ENCODE measurements around the gene HS3ST4. TPM values are rescaled to one million over a fixed set of nuclear protein-coding genes. Genes with fewer than 3 reads are reported as not detected.
"Not testable (repeated sequence)": the region's sequence is repeated elsewhere in the genome, so short reads cannot be mapped to it uniquely, and the experiment has no call there.

Gene HS3ST4
- total RNA-seq, 1 donor from 2014 or later = 1.1 TPM

DNA sequence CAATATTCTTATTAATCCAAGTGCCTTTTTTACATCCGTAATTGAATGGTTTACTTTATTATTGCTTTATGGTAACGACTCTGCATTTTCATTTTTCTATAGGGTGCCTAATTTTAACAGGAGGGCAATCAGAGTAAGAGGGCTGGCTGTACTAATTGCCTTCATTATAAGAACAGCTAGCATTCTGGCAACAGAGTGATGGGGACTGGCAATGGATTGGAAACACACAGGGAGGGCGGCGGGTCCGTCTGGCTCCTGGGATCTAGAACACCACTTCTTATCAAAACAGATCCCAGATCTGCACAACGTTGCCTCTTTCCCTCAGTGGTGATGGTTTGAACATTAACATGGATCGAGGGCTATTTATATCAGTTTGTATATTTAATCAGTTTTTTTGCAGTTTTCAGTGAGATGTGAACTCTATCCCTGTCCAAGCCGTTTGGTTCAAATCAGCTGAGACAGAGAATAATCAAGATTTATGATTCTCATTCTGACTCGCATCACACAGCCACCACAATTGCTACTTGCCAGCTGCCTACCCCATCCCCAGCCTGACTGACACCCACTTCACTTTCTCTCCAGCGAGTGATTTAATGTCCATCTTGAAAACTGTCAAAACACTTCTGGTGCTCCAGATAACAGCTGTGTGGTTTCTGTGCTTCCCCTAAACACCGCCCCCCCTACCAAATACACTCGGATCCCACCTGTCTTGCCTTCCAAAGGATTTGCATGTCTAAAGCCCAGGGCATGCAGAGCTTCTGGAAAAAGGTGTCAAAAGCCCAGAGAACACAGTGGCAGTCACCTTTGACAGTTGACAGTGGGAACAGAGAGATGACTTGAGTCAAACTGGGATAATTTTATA is 327.9 kb downstream of the HS3ST4 start:
- Mint-ChIP-seq H3K36me3 (ENCODE audit: unreplicated experiment) (peaks cover 6% of the 10 kb centered on the region), H3K4me3 (ENCODE audit: unreplicated experiment) (no peak overlapping the region), H3K27me3 (ENCODE audit: unreplicated experiment) (peaks cover 6% of the 10 kb centered on the region), H3K4me1 (ENCODE audit: low read depth, unreplicated experiment) (peaks cover 6% of the 10 kb centered on the region), H3K9me3 (ENCODE audit: unreplicated experiment) (no peaks in the 10 kb centered on the region), H3K27ac (ENCODE audit: unreplicated experiment) (peak overlapping the region; percentile 9)
- TF ChIP-seq, protein P1, sequence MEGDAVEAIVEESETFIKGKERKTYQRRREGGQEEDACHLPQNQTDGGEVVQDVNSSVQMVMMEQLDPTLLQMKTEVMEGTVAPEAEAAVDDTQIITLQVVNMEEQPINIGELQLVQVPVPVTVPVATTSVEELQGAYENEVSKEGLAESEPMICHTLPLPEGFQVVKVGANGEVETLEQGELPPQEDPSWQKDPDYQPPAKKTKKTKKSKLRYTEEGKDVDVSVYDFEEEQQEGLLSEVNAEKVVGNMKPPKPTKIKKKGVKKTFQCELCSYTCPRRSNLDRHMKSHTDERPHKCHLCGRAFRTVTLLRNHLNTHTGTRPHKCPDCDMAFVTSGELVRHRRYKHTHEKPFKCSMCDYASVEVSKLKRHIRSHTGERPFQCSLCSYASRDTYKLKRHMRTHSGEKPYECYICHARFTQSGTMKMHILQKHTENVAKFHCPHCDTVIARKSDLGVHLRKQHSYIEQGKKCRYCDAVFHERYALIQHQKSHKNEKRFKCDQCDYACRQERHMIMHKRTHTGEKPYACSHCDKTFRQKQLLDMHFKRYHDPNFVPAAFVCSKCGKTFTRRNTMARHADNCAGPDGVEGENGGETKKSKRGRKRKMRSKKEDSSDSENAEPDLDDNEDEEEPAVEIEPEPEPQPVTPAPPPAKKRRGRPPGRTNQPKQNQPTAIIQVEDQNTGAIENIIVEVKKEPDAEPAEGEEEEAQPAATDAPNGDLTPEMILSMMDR (IDR thresholded peaks at IDR 0.05; ENCODE audit: partially characterized antibody, unreplicated experiment) = no peak
- DNase-seq = no peak

DNA sequence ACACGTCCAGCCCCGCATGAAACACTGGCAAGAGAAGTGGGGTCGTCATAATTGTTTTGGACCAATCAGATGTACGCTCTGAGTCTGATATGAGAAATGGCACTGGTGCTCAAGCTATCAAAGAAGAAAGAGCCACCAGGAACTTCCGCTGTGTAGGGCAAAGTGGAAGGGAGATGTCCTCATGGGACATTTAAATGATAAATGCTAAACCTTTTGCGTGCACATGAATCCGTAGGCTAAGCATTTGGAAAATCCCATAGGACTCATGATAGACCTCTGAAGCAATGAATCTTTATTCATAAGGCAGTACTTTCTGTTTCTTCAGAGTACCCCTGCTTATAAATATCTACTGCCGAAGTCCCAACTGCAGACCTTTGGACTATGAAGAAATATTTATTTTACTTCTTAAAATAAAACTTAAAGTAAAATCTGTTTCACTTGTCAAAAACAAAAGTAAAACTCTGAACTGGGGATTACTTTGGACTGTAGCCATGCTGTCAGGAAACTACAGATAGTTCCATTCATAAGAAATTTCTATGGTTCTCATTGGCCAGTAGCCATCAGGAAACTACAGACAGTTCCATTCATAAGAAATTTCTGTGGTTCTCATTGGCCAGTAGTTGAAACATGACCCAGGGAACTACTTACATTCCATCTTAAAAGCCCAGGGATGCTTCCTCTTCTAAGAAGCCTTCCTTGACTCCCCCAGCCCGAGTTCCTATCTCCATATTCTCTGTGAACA is 335.1 kb downstream of the HS3ST4 start:
- DNase-seq = no peak
- H3K4me1 Mint-ChIP-seq (ENCODE audit: low read depth, unreplicated experiment) = no peaks in the 10 kb centered on the region
- H3K9me3 Mint-ChIP-seq (ENCODE audit: unreplicated experiment) = no peaks in the 10 kb centered on the region
- H3K27ac Mint-ChIP-seq (ENCODE audit: unreplicated experiment) = no peak overlapping the region
- TF ChIP-seq, protein P1 (IDR thresholded peaks at IDR 0.05; ENCODE audit: partially characterized antibody, unreplicated experiment) = no peak
- H3K4me3 Mint-ChIP-seq (ENCODE audit: unreplicated experiment) = no peak overlapping the region
- no peaks in the 10 kb centered on the region for H3K36me3 Mint-ChIP-seq (ENCODE audit: unreplicated experiment)
- no peaks in the 10 kb centered on the region for H3K27me3 Mint-ChIP-seq (ENCODE audit: unreplicated experiment)

DNA sequence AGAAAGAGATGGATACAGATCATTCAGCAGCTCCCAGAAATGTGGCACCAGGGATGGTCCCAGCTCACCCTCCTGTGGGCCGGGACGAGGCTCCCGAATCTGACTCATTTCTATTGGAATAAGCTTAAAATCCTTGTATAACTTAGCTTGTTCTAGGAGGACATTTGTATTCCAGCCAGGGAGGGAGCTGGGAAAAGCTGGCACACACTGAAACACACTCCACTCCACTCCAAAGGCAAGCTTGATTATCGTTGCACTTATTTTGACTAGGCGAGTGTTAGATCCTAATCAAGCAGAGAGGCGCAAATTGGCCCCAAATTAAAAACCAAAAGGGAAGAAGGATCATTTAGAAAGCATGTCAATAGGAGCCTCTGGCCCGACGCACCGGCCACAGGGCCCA is 339.5 kb downstream of the HS3ST4 start:
- DNase-seq = no peak
- Mint-ChIP-seq H3K36me3 (ENCODE audit: unreplicated experiment) (no peaks in the 10 kb centered on the region), H3K4me1 (ENCODE audit: low read depth, unreplicated experiment) (no peaks in the 10 kb centered on the region)

DNA sequence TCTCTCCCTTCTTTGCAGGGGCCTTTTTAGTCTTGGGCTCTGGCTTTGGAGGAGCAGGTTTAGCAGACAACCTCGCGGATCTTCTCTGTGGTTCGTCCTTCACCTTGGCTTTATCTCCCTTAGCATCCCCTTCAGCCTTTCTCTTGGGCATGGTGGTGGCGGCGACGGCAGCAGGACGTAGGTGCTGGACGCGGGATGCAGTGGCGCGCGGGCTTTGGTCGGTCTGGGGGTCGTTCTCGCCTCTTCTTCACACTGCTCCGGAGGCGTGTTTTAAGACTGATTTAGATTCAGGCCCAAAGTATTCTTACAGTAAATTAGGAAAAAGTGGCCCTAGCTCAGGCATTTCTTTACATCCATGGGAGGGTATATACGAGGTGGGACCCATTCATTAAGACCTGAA is 340.9 kb downstream of the HS3ST4 start:
- not testable (repeated sequence) for DNase-seq; H3K36me3 Mint-ChIP-seq (ENCODE audit: unreplicated experiment); H3K4me1 Mint-ChIP-seq (ENCODE audit: low read depth, unreplicated experiment); H3K27ac Mint-ChIP-seq (ENCODE audit: unreplicated experiment); H3K4me3 Mint-ChIP-seq (ENCODE audit: unreplicated experiment); H3K9me3 Mint-ChIP-seq (ENCODE audit: unreplicated experiment); H3K27me3 Mint-ChIP-seq (ENCODE audit: unreplicated experiment)

More for the DNA sequence above, 339.5 kb downstream of the HS3ST4 start:
- Mint-ChIP-seq H3K4me3 (ENCODE audit: unreplicated experiment) (no peak overlapping the region), H3K9me3 (ENCODE audit: unreplicated experiment) (no peaks in the 10 kb centered on the region), H3K27ac (ENCODE audit: unreplicated experiment) (no peak overlapping the region), H3K27me3 (ENCODE audit: unreplicated experiment) (no peaks in the 10 kb centered on the region)
- TF ChIP-seq, protein P1 (IDR thresholded peaks at IDR 0.05; ENCODE audit: partially characterized antibody, unreplicated experiment) = no peak

DNA sequence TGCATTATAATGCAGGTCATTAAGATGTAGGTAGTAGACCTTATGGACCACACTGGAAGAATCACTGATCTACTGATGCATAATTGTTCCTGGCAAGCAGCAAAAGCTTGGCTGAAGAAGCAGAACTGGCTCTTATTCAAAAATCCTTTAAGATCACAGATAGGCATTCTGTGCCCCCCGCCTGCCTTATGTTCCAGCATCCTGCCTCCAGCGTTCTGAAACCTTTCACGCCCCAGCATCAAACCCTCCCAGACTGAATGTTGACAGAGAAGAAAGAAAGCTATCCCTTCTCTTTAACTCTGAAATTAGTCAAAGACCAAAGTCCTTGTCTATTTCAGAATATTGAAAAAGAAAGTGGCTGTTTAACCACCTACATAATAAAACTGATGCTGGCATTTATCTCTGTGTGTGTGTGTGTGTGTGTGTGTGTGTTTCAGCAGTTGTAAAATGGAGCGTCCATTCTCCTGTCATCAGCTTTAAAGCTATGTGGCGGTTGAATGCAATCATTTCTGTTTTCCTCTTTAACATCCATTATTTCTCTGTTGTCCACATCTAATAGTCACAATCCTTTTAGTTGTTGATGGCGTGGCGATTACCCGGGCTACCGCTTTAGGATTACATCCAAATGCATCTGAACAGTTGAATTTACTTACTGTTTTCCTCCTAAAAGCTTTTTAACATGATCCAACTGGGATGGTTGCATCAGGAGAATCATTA is 350.4 kb downstream of the HS3ST4 start:
- no peak for DNase-seq
- H3K27me3 Mint-ChIP-seq (ENCODE audit: unreplicated experiment) = peaks cover 4% of the 10 kb centered on the region
- H3K4me3 Mint-ChIP-seq (ENCODE audit: unreplicated experiment) = no peak overlapping the region
- H3K9me3 Mint-ChIP-seq (ENCODE audit: unreplicated experiment) = peaks cover 2% of the 10 kb centered on the region
- H3K4me1 Mint-ChIP-seq (ENCODE audit: low read depth, unreplicated experiment) = peaks cover 7% of the 10 kb centered on the region
- H3K27ac Mint-ChIP-seq (ENCODE audit: unreplicated experiment) = no peak overlapping the region
- TF ChIP-seq, protein P1 (IDR thresholded peaks at IDR 0.05; ENCODE audit: partially characterized antibody, unreplicated experiment) = no peak
- H3K36me3 Mint-ChIP-seq (ENCODE audit: unreplicated experiment) = no peaks in the 10 kb centered on the region

Measured in glutamatergic neuron (in vitro differentiated cells).